ENCODE results near the gene GOLGA3.

GOLGA3 gene

GRCh38 chr12:132840536-132840935 is 11.9 kb upstream of the GOLGA3 start:
- TF ChIP-seq USF1 (IDR thresholded peaks at IDR 0.05) (no peak), TAF1 (IDR thresholded peaks at IDR 0.05; ENCODE audit: low read depth) (no peak), REST (IDR thresholded peaks at IDR 0.05; ENCODE audit: low read depth) (no peak), TEAD4 (IDR thresholded peaks at IDR 0.05) (no peak), MAX (IDR thresholded peaks at IDR 0.05) (no peak), CREB1 (IDR thresholded peaks at IDR 0.05; ENCODE audit: low read depth) (no peak), EGR1 (IDR thresholded peaks at IDR 0.05) (no peak), CEBPB (IDR thresholded peaks at IDR 0.05) (no peak), ZBTB7A (IDR thresholded peaks at IDR 0.05; ENCODE audit: low read depth) (no peak), FOXM1 (IDR thresholded peaks at IDR 0.05; ENCODE audit: borderline replicate concordance, low read depth) (no peak)

GRCh38 chr12:132839558-132840235 is 11.0 kb upstream of the GOLGA3 start:
- TF ChIP-seq CEBPB (IDR thresholded peaks at IDR 0.05) (no peak), CREB1 (IDR thresholded peaks at IDR 0.05; ENCODE audit: low read depth) (no peak), TEAD4 (IDR thresholded peaks at IDR 0.05) (no peak), FOXM1 (IDR thresholded peaks at IDR 0.05; ENCODE audit: borderline replicate concordance, low read depth) (no peak), TCF12 (IDR thresholded peaks at IDR 0.05; ENCODE audit: low read depth) (no peak), RAD21 (IDR thresholded peaks at IDR 0.05; ENCODE audit: low read depth) (no peak), EGR1 (IDR thresholded peaks at IDR 0.05) (no peak)

GRCh38 chr12:132838410-132839080 is 9.9 kb upstream of the GOLGA3 start:
- TF ChIP-seq YY1 (IDR thresholded peaks at IDR 0.05; ENCODE audit: low read depth) (no peak), EGR1 (IDR thresholded peaks at IDR 0.05) (no peak), MAX (IDR thresholded peaks at IDR 0.05) (no peak), CREB1 (IDR thresholded peaks at IDR 0.05; ENCODE audit: low read depth) (no peak), ZBTB7A (IDR thresholded peaks at IDR 0.05; ENCODE audit: low read depth) (no peak), TAF1 (IDR thresholded peaks at IDR 0.05; ENCODE audit: low read depth) (no peak), NFIC (IDR thresholded peaks at IDR 0.05) (no peak), FOXM1 (IDR thresholded peaks at IDR 0.05; ENCODE audit: borderline replicate concordance, low read depth) (no peak), TEAD4 (IDR thresholded peaks at IDR 0.05) (no peak), CEBPB (IDR thresholded peaks at IDR 0.05) (no peak), RAD21 (IDR thresholded peaks at IDR 0.05; ENCODE audit: low read depth) (no peak)

- no peak for TF ChIP-seq ZBTB7A (IDR thresholded peaks at IDR 0.05; ENCODE audit: low read depth)
- no peak for TF ChIP-seq TCF12 (IDR thresholded peaks at IDR 0.05; ENCODE audit: low read depth)
- TF ChIP-seq CEBPB (IDR thresholded peaks at IDR 0.05): no peak
- no peak for TF ChIP-seq EGR1 (IDR thresholded peaks at IDR 0.05)
- no peak for TF ChIP-seq EP300 (IDR thresholded peaks at IDR 0.05; ENCODE audit: borderline replicate concordance)
- TF ChIP-seq CREB1 (IDR thresholded peaks at IDR 0.05; ENCODE audit: low read depth): no peak
- no peak for TF ChIP-seq TAF1 (IDR thresholded peaks at IDR 0.05; ENCODE audit: low read depth)
- TF ChIP-seq TEAD4 (IDR thresholded peaks at IDR 0.05): no peak
- TF ChIP-seq FOXM1 (IDR thresholded peaks at IDR 0.05; ENCODE audit: borderline replicate concordance, low read depth): no peak
- TF ChIP-seq NFIC (IDR thresholded peaks at IDR 0.05): no peak
Measured at GRCh38 chr12:132837693-132838409, 9.2 kb upstream of the GOLGA3 start.

- TF ChIP-seq ZBTB7A (IDR thresholded peaks at IDR 0.05; ENCODE audit: low read depth) (no peak), YY1 (IDR thresholded peaks at IDR 0.05; ENCODE audit: low read depth) (no peak), EP300 (IDR thresholded peaks at IDR 0.05; ENCODE audit: borderline replicate concordance) (no peak), MAX (IDR thresholded peaks at IDR 0.05) (no peak), RAD21 (IDR thresholded peaks at IDR 0.05; ENCODE audit: low read depth) (no peak), REST (IDR thresholded peaks at IDR 0.05; ENCODE audit: low read depth) (no peak), USF1 (IDR thresholded peaks at IDR 0.05) (no peak), TCF12 (IDR thresholded peaks at IDR 0.05; ENCODE audit: low read depth) (no peak), CREB1 (IDR thresholded peaks at IDR 0.05; ENCODE audit: low read depth) (no peak), CEBPB (IDR thresholded peaks at IDR 0.05) (no peak), FOXM1 (IDR thresholded peaks at IDR 0.05; ENCODE audit: borderline replicate concordance, low read depth) (no peak), NFIC (IDR thresholded peaks at IDR 0.05) (no peak), EGR1 (IDR thresholded peaks at IDR 0.05) (no peak), TAF1 (IDR thresholded peaks at IDR 0.05; ENCODE audit: low read depth) (no peak)
Measured at GRCh38 chr12:132836795-132837331, 8.2 kb upstream of the GOLGA3 start.
